Right atrium auricular region (tissue), 2 donors: ENCODE results near the gene GPD1. TPM values are rescaled to one million over a fixed set of nuclear protein-coding genes. Genes with fewer than 3 reads are reported as not detected.

Source experiments
- DNase-seq: peaks from one replicate; pipeline ENCODE4 v3.0.0-alpha.2; 2019; ENCODE audit warnings: low spot score
- H3K27ac ChIP-seq, 2 donors: fragments of 200-600 bp; sonication (generic); 1 replicate in 1 of 2; 2 replicates in 1 of 2; pipeline ENCODE4 v1.5.1; 2016 to 2019
- H3K27me3 ChIP-seq, 2 donors: fragments of 200-600 bp; sonication (generic); one replicate each; pipeline versions ENCODE4 v1.5.1 to v1.6.0; 2017 to 2019
- H3K36me3 ChIP-seq: fragments of 200-600 bp; sonication (generic); one replicate; pipeline ENCODE4 v1.5.1; 2016
- H3K4me1 ChIP-seq, 2 donors: fragments of 200-600 bp; sonication (generic); one replicate each; pipeline versions ENCODE4 v1.5.1 to v1.6.0; 2017 to 2019
- H3K4me3 ChIP-seq, 2 donors: fragments of 200-600 bp; sonication (generic); 1 replicate in 1 of 2; 2 replicates in 1 of 2; pipeline ENCODE4 v1.5.1; 2017 to 2019; ENCODE audit warnings: mild to moderate bottlenecking in 1 of 2, moderate library complexity in 1 of 2
- H3K9me3 ChIP-seq, 2 donors: fragments of 200-600 bp; sonication (generic); one replicate each; pipeline ENCODE4 v1.5.1; 2019
- total RNA-seq, 2 donors: library from RNA; depleted of rRNA; stranded (reverse); fragments of >200 nt; gene quantifications; one replicate each; pipeline ENCODE4 v1.1.0, GENCODE V29; 2016
- TF ChIP-seq, protein P1 (sequence below), 2 donors: fragments of 200-600 bp; sonication (generic); IDR thresholded peaks; one replicate each; pipeline ENCODE4 v1.5.1; 2019; ENCODE audit warnings: antibody characterized with exemption in 2 of 2

GPD1 gene
- total RNA-seq, 2 donors from 2014 or later: 8.8 to 38.7 TPM

DNA sequence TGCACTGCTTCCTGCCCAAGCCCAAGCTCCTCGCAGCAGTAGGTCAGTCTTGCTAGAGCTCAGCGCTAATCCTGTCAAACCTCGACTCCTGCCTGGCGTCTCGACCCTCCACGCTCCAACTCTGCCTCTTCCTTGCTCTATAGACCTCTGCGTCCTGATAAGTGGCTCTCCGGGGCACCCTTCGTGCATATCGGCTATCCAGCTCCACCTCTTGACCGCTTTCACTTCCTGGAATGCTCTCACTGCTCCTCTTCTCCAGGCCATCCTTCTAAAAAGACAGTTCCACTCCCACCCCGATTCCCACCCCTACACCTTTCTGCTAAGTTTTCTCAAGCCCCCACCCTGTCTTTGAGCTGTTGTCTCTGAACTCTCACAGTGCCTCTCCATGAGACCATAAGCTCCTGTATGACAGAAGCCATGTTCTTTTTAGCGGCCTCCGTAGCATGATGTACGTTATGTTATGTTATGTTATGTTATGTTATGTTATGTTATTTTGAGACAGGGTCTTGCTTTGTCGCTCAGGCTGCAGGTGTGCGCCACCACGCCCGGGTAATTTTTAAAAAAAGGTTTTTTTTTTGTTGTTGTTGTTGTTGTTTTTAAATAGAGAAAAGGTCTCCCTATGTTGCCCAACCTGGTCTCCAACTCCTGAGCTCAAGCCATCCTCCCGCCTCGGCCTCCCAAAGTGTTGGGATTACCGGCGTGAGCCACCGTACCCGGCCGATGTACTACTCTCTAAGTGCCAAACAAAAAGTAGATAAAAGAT, 8.8 kb downstream of the GPD1 start:
- TF ChIP-seq, protein P1, sequence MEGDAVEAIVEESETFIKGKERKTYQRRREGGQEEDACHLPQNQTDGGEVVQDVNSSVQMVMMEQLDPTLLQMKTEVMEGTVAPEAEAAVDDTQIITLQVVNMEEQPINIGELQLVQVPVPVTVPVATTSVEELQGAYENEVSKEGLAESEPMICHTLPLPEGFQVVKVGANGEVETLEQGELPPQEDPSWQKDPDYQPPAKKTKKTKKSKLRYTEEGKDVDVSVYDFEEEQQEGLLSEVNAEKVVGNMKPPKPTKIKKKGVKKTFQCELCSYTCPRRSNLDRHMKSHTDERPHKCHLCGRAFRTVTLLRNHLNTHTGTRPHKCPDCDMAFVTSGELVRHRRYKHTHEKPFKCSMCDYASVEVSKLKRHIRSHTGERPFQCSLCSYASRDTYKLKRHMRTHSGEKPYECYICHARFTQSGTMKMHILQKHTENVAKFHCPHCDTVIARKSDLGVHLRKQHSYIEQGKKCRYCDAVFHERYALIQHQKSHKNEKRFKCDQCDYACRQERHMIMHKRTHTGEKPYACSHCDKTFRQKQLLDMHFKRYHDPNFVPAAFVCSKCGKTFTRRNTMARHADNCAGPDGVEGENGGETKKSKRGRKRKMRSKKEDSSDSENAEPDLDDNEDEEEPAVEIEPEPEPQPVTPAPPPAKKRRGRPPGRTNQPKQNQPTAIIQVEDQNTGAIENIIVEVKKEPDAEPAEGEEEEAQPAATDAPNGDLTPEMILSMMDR (IDR thresholded peaks at IDR 0.05): no peak
- Histone ChIP-seq H3K4me1 (peaks cover 0 to 52% of the 10 kb centered on the region in 2 donors), H3K27me3 (no peaks in the 10 kb centered on the region), H3K4me3 (peak overlapping the region; percentile 77 to 99), H3K27ac (peak overlapping the region; percentile 90 to 98), H3K36me3 (no peaks in the 10 kb centered on the region), H3K9me3 (no peaks in the 10 kb centered on the region)
- DNase-seq: no peak

DNA sequence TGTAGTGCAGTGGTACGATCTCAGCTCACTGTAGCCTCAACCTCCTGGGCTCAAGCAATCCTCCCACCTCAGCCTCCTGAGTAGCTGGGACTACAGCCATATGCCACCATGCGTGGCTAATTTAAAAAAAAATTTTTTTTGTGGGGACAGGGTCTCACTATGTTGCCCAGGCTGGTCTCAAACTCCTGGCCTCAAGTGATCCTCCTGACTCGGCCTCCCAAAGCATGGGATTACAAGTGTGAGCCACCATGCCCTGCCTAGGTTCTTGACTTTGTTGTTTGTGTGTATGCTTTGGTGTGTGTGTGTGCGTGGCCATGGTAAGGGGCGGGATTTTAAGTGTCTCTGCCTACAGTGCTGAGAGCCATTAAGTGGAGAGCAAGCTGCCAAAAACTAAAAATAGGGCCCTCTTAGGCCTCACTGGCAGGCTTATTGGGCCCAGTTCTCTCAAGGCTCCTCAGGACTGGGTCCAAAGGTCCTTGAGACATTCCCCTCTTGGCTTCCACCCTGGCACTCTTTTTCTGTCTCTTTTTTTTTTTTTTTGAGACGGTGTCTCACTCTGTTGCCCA, 13.3 kb downstream of the GPD1 start:
- peak overlapping the region; percentile 14 to 40 for H3K27ac ChIP-seq
- no peaks in the 10 kb centered on the region for H3K27me3 ChIP-seq
- TF ChIP-seq, protein P1 (IDR thresholded peaks at IDR 0.05): no peak
- no peak overlapping the region for H3K4me3 ChIP-seq
- no peaks in the 10 kb centered on the region for H3K9me3 ChIP-seq
- DNase-seq: no peak
- peaks cover 26% of the 10 kb centered on the region for H3K36me3 ChIP-seq
- H3K4me1 ChIP-seq: peaks cover 0 to 27% of the 10 kb centered on the region in 2 donors

DNA sequence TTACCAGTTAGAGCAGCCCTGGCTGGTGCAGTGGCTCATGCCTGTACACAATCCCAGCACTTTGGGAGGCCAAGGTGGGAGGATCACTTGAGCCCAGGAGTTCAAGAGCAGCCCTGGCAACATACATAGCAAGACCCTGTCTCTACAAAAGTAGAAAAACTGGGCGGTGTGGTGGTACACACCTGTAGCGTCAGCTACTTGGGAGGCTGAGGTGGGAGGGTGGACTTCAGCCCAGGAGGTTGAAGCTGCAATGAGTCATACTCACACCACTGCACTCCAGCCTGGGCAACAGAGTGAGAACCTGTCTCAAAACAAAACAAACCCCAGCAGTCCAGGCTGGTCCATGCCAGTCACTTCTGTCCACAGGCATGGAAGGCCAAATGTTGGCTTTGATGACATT, 15.6 kb downstream of the GPD1 start:
- TF ChIP-seq, protein P1 (IDR thresholded peaks at IDR 0.05): no peak
- no peaks in the 10 kb centered on the region for H3K27me3 ChIP-seq
- H3K9me3 ChIP-seq: no peaks in the 10 kb centered on the region
- peaks cover 33% of the 10 kb centered on the region for H3K36me3 ChIP-seq
- no peak overlapping the region for H3K27ac ChIP-seq
- peaks cover 0 to 9% of the 10 kb centered on the region in 2 donors for H3K4me1 ChIP-seq
- H3K4me3 ChIP-seq: no peak overlapping the region
- no peak for DNase-seq

DNA sequence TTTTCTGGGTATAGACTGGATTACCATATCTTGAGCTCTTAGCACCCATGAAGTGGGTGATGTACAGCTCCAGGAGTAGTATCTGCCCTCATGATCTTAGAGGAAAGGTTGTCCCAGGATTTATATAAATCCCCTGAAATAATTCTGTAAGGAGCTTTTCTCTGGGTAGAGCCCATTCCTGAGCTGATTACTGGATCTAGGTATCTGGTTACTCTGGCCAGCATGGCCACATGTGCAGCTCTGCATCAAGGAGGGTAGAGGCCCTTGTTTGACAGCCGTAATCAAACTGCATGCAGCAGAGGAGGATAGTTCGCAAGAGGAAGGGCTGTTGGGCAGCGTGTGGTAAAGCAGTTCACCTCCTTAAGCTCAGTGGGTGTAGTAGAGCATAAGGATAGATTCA, 16.7 kb downstream of the GPD1 start:
- Histone ChIP-seq H3K36me3 (peaks cover 33% of the 10 kb centered on the region), H3K27ac (no peak overlapping the region), H3K9me3 (no peaks in the 10 kb centered on the region), H3K4me1 (peaks cover 0 to 8% of the 10 kb centered on the region in 2 donors), H3K4me3 (no peak overlapping the region), H3K27me3 (no peaks in the 10 kb centered on the region)
- TF ChIP-seq, protein P1 (IDR thresholded peaks at IDR 0.05): no peak
- no peak for DNase-seq

DNA sequence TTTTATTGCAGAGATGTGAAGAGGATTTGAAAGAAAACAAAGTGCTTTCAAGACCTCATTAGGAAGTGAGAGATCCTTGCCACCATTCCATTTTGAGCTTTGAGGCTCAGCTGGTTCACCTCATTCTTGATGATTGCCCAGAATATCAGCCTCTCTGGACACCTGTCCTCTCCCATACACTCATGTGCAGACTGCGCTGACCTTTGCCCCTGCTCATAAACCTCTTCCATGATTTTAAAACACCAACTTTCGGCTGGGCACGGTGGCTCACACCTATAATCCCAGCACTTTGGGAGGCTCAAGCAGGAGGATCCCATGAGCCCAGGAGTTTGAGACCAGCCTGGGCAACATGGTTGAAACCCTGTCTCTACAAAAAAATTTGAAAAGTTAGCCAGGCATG, 17.1 kb downstream of the GPD1 start:
- TF ChIP-seq, protein P1 (IDR thresholded peaks at IDR 0.05): no peak
- Histone ChIP-seq H3K36me3 (peaks cover 33% of the 10 kb centered on the region), H3K27ac (no peak overlapping the region), H3K4me1 (peaks cover 0 to 8% of the 10 kb centered on the region in 2 donors), H3K4me3 (no peak overlapping the region), H3K9me3 (no peaks in the 10 kb centered on the region), H3K27me3 (no peaks in the 10 kb centered on the region)
- DNase-seq: no peak
